Caco-2 (cell line): Measurements from ENCODE around the gene KLHL22. TPM values are rescaled to one million over a fixed set of nuclear protein-coding genes. Genes with fewer than 3 reads are reported as not detected.

Experiments used
- BruUV-seq: library from RNA; stranded (reverse); fragments of 400-500 nt; replicated peaks from 2 replicates; lab custom pipeline; 2021; lab: Mats Ljungman, UMichigan
- CTCF ChIA-PET: fragments of 300-600 bp; sonication (Branson Sonifier 250); formaldehyde crosslinking; loops from one replicate; lab custom pipeline; 2022; ENCODE audit warnings: antibody characterized with exemption; lab: Charles Lee
- POLR2A ChIA-PET: fragments of 300-600 bp; sonication (Branson Sonifier 250); formaldehyde crosslinking; loops from one replicate; lab custom pipeline; 2022; ENCODE audit warnings: antibody characterized with exemption; lab: Charles Lee
- DNase-seq, 2 experiments: peaks; one replicate each; pipeline versions ENCODE4 v3.0.0 to v3.0.0-alpha.2; 2020 to 2022
- H3K27me3 ChIP-seq: replicated peaks from 2 replicates; pipeline ENCODE4 v1.6.0; 2011; ENCODE audit warnings: low read length; ENCODE audit not compliant: control insufficient read depth, insufficient read depth
- H3K36me3 ChIP-seq: 2 replicates; pipeline ENCODE4 v1.5.1; 2011; ENCODE audit warnings: low read length; ENCODE audit not compliant: control insufficient read depth, insufficient read depth
- H3K4me1 ChIP-seq: fragments of 250-450 bp; sonication (Bioruptor Pico); 2 replicates; pipeline ENCODE4 v1.5.1; 2020; ENCODE audit warnings: mild to moderate bottlenecking
- H3K4me3 ChIP-seq: 2 replicates; pipeline ENCODE4 v1.5.1; 2011; ENCODE audit warnings: low read depth, mild to moderate bottlenecking, control low read depth, low read length
- H3K9me3 ChIP-seq: fragments of 250-450 bp; sonication (Bioruptor Pico); 2 replicates; pipeline ENCODE4 v1.5.1; 2020; ENCODE audit warnings: mild to moderate bottlenecking, moderate library complexity
- H3K27ac Mint-ChIP-seq: one replicate; pipeline ENCODE4 v1.8.0; 2022; ENCODE audit warnings: mixed read lengths; ENCODE audit not compliant: unreplicated experiment
- H3K27me3 Mint-ChIP-seq: one replicate; pipeline ENCODE4 v1.8.0; 2022; ENCODE audit warnings: mixed read lengths; ENCODE audit not compliant: insufficient read depth, unreplicated experiment
- H3K36me3 Mint-ChIP-seq: one replicate; pipeline ENCODE4 v1.8.0; 2022; ENCODE audit warnings: mild to moderate bottlenecking, mixed read lengths; ENCODE audit not compliant: insufficient read depth, unreplicated experiment
- H3K4me1 Mint-ChIP-seq: one replicate; pipeline ENCODE4 v1.8.0; 2022; ENCODE audit warnings: low read depth, mixed read lengths; ENCODE audit not compliant: unreplicated experiment
- H3K4me3 Mint-ChIP-seq: one replicate; pipeline ENCODE4 v1.8.0; 2022; ENCODE audit warnings: mild to moderate bottlenecking, moderate library complexity, mixed read lengths; ENCODE audit not compliant: unreplicated experiment
- H3K9me3 Mint-ChIP-seq: one replicate; pipeline ENCODE4 v1.8.0; 2022; ENCODE audit warnings: mixed read lengths; ENCODE audit not compliant: unreplicated experiment
- CTCF ChIP-seq, 2 experiments: fragments of 200-600 bp in 1 of 2; IDR thresholded peaks; 1 replicate in 1 of 2; 2 replicates in 1 of 2; pipeline versions ENCODE4 v1.5.1 to v1.8.0; 2011 to 2022; ENCODE audit warnings: antibody characterized with exemption in 1 of 2, control low read depth in 1 of 2, inconsistent platforms in 1 of 2, low read depth in 1 of 2, low read length in 1 of 2, mild to moderate bottlenecking in 1 of 2, moderate library complexity in 1 of 2; ENCODE audit not compliant: insufficient read depth in 1 of 2, severe bottlenecking in 1 of 2, unreplicated experiment in 1 of 2
- intact Hi-C: fragments of 100-400 bp; cut with micrococcal nuclease; formaldehyde crosslinking; loops from one replicate; pipeline ENCODE4 v1.10.0; 2022; ENCODE audit not compliant: unreplicated experiment
- total RNA-seq: library from RNA; stranded (reverse); gene quantifications from 2 replicates; pipeline ENCODE4 v1.2.3, GENCODE V29; 2022

KLHL22 gene
- total RNA-seq, 1 experiment from 2014 or later, result 24.4 TPM

GRCh38 chr22:20520093-20520511, 24.5 kb upstream of the KLHL22 start:
- H3K9me3 Mint-ChIP-seq, result no peaks in the 10 kb centered on the region
- CTCF ChIA-PET, result no interaction called here
- Histone ChIP-seq H3K4me3 (no peak overlapping the region), H3K27me3 (no peaks in the 10 kb centered on the region), H3K36me3 (no peaks in the 10 kb centered on the region; the same call in none of the 2 replicates), H3K4me1 (peaks cover 4% of the 10 kb centered on the region), H3K9me3 (no peaks in the 10 kb centered on the region)
- POLR2A ChIA-PET, result no interaction called here
- intact Hi-C loops, result no loop called here
- BruUV-seq, result no TSS peak
- H3K27ac Mint-ChIP-seq, result no peak overlapping the region
- peaks cover 11% of the 10 kb centered on the region for H3K4me1 Mint-ChIP-seq
- TF ChIP-seq CTCF (IDR thresholded peaks at IDR 0.05; ENCODE audit: insufficient read depth in 1 of 2, low read depth in 1 of 2, low read length in 1 of 2, severe bottlenecking in 1 of 2, unreplicated experiment in 1 of 2), result no peak
- H3K27me3 Mint-ChIP-seq, result no peaks in the 10 kb centered on the region
- DNase-seq, result no peak
- H3K4me3 Mint-ChIP-seq, result no peak overlapping the region
- peaks cover 61% of the 10 kb centered on the region for H3K36me3 Mint-ChIP-seq

GRCh38 chr22:20519558-20519957, 24.0 kb upstream of the KLHL22 start:
- no peaks in the 10 kb centered on the region for H3K27me3 Mint-ChIP-seq
- BruUV-seq, result no TSS peak
- intact Hi-C loops, result no loop called here
- TF ChIP-seq CTCF (IDR thresholded peaks at IDR 0.05; ENCODE audit: insufficient read depth in 1 of 2, low read depth in 1 of 2, low read length in 1 of 2, severe bottlenecking in 1 of 2, unreplicated experiment in 1 of 2), result no peak
- H3K27me3 ChIP-seq, result no peaks in the 10 kb centered on the region
- H3K4me3 Mint-ChIP-seq, result no peak overlapping the region
- H3K4me1 ChIP-seq, result peaks cover 4% of the 10 kb centered on the region
- no peaks in the 10 kb centered on the region for H3K9me3 ChIP-seq
- DNase-seq, result no peak
- H3K36me3 Mint-ChIP-seq, result peaks cover 61% of the 10 kb centered on the region
- CTCF ChIA-PET, result no interaction called here
- POLR2A ChIA-PET, result no interaction called here
- H3K36me3 ChIP-seq, result no peaks in the 10 kb centered on the region; the same call in none of the 2 replicates
- H3K27ac Mint-ChIP-seq, result no peak overlapping the region
- H3K9me3 Mint-ChIP-seq, result no peaks in the 10 kb centered on the region
- peaks cover 11% of the 10 kb centered on the region for H3K4me1 Mint-ChIP-seq
- no peak overlapping the region for H3K4me3 ChIP-seq

GRCh38 chr22:20517841-20518592, 22.4 kb upstream of the KLHL22 start:
- Mint-ChIP-seq H3K27me3 (no peaks in the 10 kb centered on the region), H3K4me3 (no peak overlapping the region), H3K27ac (no peak overlapping the region), H3K36me3 (peaks cover 62% of the 10 kb centered on the region), H3K9me3 (no peaks in the 10 kb centered on the region), H3K4me1 (no peaks in the 10 kb centered on the region)
- Histone ChIP-seq H3K4me3 (no peak overlapping the region), H3K9me3 (no peaks in the 10 kb centered on the region), H3K27me3 (no peaks in the 10 kb centered on the region), H3K4me1 (no peaks in the 10 kb centered on the region; the same call in 1 of the 2 replicates), H3K36me3 (no peaks in the 10 kb centered on the region; the same call in none of the 2 replicates)
- ChIA-PET POLR2A (no interaction called here), CTCF (no interaction called here)
- no peak for DNase-seq
- BruUV-seq, result no TSS peak
- TF ChIP-seq CTCF (IDR thresholded peaks at IDR 0.05; ENCODE audit: insufficient read depth in 1 of 2, low read depth in 1 of 2, low read length in 1 of 2, severe bottlenecking in 1 of 2, unreplicated experiment in 1 of 2), result no peak
- intact Hi-C loops, result no loop called here
